Activated CD4-positive, alpha-beta T cell treated with anti-CD3 and anti-CD28 coated beads, Interleukin-2, amount 50 U/mL, for 4 hours (primary cell): Measurements from ENCODE around the gene BRCC3.

ENCODE experiments used
- DNase-seq, 2 experiments: peaks; one replicate each; pipeline ENCODE4 v3.0.0-alpha.2; 2020

Gene BRCC3

DNA sequence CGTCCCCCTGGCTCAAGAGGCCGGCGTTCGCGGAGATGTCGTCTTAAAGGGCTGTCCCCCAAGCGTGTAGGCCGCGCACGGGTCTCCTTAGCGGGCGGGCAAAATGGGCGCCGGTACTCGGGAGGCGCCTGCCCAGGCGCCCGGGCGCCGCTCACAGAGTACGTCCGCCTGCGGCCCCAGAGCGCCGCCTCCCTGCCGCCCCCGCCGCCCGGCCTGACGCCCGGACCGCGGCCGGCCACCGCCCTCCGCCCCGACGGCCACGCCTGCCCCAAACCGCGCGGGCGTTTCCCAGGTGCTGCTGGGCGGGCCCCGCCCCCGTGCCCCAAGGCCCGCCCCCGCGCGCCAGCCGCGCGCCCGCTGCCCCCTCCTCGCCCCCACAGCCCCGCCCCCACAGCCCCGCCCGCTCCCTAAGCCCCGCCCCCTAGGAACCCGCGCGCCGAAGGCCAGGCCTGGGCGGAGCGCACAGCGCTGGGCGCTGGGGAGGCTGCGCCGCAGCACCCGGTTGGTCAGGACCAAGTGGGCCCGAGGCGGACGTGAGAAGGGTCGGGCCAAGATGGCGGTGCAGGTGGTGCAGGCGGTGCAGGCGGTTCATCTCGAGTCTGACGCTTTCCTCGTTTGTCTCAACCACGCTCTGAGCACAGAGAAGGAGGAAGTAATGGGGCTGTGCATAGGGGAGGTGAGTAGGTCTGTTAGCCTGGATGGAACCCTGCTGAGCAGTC, at the start of gene BRCC3, which contains the start of the genes CMC4 and MTCP1:
Gene BRCC3, plus strand, starts transcription at position 534 of the 719 bp plus-strand sequence. Its CDS starts 20 bp downstream, at position 554.
Gene CMC4, minus strand, starts transcription at position 162 of the 719 bp plus-strand sequence. CDS start 7,113 bp downstream, outside the sequence.
Gene MTCP1, minus strand, starts transcription at position 162 of the 719 bp plus-strand sequence. CDS start 5,126 bp downstream, outside the sequence.
- DNase-seq = peak; percentile 53 to 59

GRCh38 chrX:155022585-155022984, 48.7 kb upstream of the BRCC3 start, which contains the start of gene F8:
F8 (minus strand) TSS chrX:155022723; CDS start chrX:155022552, 171 bp downstream.
- no peak for DNase-seq

DNA sequence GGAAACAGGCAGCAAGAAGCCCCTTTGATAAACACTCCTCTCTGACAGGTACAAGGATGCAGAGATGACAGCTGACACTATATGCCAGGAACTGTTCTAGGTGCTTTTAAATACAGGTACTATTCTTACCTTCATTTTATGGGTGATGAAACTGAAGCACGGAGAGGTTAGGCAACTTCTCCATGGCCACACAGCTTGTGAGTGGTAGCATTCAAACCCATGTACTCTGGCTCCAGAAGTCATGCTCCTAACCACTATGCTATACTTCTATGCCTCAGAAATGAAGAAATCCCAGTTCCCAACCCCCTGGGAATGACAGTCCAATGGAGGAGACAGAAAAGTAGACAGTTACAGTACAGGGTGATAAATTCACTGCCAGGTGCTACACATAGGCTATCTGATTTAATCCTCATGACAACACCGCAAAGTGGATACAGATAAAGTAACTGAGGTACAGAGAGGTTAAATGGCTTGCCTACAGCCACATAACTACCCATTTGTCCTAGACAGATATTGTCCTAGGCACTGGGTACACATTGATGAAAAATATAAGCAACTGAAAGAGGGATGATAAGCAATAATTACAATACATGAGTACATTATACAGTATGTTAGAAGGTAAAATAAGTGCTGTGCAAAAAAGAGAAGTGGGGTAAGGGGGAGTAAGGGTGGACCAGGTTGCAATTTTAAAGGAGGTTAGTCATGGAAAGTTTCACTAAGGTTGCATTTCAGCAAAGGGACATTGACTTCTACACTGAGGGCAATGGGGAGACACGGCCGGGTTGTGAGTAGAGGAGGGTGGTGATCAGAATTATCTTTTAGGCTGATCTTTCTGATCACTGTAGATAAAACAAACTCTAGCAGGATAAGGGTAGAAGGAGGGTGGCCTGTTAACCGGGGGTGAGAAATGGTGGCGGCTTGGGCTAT, 47.1 kb upstream of the BRCC3 start:
- no peak for DNase-seq

- DNase-seq = no peak
Measured at GRCh38 chrX:155026420-155026726, 44.9 kb upstream of the BRCC3 start.

- DNase-seq = peak; percentile 89 to 92
Measured at GRCh38 chrX:155026727-155027508, 44.4 kb upstream of the BRCC3 start, which contains the start of gene FUNDC2. FUNDC2 (plus strand) TSS chrX:155026844; CDS start chrX:155026939, 95 bp downstream.

- no peak for DNase-seq
Measured at GRCh38 chrX:155027509-155028066, 43.7 kb upstream of the BRCC3 start.

DNA sequence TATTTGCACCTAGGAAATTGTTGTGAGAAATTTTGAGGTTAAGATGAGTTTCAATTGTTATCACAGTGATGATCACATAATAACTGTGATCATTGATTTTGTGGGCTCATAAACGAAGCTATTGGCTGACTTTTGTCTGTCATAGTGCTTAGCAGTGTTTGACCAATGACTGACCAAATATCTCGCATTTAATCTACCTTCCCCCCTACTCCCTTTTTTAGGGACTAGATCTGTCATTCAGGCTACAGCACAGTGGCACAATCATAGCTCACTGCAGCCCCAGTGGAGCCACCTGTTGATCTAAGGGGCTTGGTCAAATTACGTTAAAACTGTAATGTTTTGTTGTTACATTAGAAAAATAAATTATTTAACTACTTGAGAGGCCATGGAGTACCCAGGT, 43.2 kb upstream of the BRCC3 start:
- DNase-seq = no peak

DNA sequence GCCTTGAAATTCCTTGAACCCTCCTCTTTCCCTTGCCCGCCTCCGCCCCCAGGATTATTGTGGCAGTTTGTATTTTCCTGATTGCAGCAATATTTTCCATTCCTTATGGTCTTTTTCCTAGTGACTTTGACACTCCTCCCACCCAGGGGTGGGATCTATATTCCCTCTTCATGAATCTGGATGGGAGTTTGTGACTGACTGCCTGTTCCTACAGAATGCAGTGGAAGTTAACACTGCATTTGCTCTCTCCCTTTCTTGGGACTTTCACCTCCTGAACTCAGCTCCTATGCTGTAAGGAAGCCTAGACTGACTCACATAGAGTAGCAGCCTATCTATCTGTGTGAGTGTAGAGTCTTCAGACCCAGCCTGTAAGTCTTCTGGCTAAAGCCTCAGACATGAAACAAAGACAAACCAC, 42.4 kb upstream of the BRCC3 start:
- DNase-seq = no peak

GRCh38 chrX:155031657-155032056, 39.7 kb upstream of the BRCC3 start:
- no peak for DNase-seq

- no peak for DNase-seq
Measured at GRCh38 chrX:155035688-155036087, 35.6 kb upstream of the BRCC3 start.

DNA sequence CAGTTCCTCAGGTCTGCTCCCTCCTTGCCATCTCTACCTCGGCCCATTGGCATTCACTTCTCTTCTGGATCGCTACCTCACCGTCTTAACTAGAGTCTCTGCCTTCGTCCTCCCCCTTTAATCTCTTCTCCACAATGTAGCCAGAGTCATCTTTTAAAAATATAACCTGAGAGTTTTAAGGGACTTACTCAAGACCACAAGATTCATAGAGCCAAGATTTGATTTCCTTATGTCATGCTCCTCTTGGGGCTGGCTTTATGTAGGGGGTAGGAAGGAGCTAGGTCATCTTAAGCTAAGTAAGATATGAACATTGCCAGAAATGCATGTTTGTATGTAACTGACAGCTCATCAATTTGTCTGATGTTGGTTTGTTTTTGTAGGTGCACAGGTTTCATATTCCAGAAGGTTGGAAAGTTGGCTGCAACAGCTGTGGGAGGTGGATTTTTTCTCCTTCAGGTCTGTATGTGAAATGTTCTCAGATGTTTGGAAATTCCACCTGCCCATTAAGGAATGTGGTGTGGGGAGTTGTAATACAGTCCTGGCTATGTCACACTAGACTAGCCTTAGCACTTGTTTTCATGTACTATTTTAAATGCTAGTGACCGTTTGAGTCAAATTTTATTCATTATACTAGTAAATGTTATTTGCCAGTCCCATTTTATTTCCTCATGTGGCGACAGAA, 25.0 kb upstream of the BRCC3 start:
- no peak for DNase-seq

GRCh38 chrX:155046811-155047528, 24.3 kb upstream of the BRCC3 start:
- DNase-seq = no peak

DNA sequence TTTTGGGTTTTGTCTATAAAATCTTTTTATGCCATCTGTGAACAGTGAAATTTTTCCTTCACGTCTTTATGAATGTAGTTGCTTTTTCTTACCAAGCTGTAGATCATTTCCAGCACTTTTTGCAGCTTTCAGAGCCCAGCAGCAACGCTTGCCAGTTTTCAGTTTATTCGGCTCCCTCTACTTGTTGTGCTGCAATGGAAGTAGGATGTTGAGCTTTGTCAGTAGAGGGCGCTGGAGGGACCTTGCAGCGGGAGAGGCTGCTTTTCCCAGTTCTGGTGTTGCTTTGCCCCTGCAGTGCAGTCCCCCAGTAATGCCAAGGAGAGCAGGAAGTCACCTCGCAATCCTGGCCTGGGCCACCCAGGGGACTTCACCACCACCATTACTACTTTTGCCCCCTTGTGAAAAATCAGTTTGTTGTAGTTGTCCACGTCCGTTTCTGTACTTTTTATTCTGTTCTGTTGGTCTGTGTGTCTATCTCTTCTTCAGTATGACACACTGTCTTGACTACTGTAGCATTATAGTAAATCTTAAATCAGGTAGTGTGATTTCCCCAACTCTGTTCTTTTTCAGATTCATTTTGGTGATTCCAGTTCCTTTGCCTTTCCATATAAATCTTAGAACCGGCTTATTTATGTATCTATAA, 22.2 kb upstream of the BRCC3 start:
- DNase-seq = peak; percentile 23

DNA sequence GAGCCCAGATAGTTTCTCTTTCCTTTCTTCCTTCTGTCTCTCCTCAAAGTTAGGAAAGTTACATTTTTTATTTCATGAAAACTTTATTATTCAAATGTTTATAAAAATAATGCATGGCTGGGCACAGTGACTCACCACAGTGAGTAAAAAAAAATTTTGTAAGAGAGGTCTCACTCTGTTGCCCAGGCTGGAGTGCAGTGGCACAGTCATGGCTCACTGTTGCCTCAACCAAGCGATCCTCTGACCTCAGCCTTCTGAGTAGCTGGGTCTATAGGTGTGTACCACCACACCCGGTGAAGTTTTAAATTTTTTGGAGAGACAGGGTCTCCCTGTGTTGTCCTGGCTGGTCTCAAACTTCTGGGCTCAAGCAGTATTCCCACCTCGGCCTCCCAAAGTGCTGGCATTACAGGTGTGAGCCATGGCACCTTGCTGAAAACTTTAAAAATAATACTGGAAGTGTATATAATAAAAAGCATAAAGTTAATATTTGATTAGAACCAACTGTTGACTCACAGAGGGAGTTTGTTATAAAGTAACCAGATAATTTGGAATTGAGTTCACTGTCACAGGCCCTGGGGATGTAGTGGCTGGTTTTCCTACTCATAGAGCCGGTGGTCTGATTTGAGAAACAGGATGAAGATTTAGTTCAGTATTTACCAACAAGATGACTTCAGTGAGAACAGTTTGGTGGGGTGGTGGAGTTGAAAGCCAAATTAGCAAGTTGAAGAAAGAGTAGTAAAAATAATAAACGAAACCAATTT, 18.4 kb upstream of the BRCC3 start:
- no peak for DNase-seq

DNA sequence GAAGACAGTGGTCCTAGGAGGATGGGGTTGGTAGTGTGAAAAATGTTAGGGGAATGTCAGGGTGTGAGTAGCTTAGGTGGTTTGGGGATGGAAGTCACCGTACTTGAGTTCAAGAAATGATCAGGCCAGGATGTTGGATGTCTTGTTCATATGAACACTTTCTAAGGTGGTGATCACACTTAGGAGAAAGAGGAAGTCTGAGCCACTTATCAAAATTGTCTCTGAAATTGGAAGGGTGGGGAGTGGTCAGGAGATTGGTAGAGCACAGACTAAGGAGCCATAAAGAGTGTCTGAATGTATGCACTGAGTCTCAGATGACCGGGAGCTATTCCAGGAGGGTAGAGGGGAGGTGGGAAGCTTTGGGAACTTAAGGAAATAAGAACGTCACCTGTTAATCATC, 17.7 kb upstream of the BRCC3 start:
- DNase-seq = no peak

DNA sequence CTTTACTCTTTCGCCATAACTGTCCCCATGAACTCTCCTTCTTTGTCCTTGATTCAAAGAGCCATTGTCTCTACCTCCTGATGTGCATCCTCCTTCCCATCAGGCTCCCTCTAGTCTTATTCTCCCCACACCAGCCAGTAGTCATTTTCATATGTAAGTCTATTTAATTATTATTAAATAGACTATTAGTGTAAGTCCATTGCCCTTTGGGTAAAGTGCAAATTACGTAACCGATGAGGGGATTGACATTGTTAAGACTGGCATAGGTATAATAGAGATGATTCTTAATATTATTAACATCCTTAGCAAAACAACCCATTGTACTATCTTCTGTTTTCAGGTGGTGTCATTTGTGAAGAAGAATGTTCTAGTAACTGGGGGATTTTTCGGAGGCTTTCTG, 17.1 kb upstream of the BRCC3 start:
- DNase-seq = no peak

GRCh38 chrX:155055494-155055893, 15.8 kb upstream of the BRCC3 start:
- DNase-seq = no peak

- no peak for DNase-seq
Measured at GRCh38 chrX:155056471-155056870, 14.8 kb upstream of the BRCC3 start.

DNA sequence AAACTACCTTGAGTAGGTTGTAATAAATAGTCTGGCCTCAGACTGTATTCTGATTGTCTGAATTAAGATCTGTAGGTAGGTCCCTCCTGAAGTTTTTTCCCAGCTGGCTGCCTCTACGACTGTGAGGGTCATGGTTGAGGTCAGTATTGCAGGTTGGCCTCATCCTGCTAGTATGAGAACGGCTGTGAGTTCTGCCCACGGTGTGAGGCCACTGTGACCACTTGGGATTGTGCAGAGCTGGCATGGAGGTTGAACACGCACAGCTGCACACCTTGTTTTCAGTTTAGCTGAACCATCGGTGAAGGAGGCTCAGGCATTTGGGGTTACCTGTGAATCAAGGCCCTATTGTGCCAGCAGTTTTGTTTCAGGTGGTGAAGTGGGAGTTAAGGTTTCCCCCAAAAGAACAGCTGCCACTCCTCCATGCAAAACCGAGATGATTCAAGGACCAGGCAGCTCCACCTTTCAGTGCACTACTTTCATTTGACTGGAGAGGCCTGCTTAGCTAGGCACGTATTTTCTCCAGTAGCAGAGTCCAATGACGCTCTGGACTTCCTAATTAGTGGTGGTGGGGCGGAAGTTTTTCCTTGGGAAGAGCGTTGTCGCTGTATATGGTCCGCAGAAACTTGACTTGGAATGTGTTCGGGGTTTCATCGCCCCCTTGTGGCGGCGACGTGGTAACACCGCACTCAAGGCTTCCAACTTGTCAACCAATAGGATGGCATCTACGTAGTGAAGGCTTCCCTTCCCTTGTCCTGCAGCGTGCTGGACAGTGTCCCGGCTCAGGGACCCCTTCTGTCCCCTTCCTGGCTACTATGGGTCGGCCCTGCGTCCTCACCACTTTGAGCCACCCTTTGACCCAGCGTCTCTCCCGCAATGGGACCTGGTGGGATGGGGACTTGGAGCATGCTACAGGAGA, 14.2 kb upstream of the BRCC3 start:
- DNase-seq = peak; percentile 22 to 26
